IMR-90 (cell line): ENCODE data around the gene FNBP1. TPM values are rescaled to one million over a fixed set of nuclear protein-coding genes. Genes with fewer than 3 reads are reported as not detected.
A peak's percentile ranks its signal among the peaks of the same experiment; 100 is the strongest.

Source experiments
- ATAC-seq: fragments of 200-7000 bp; cut with Tn5 transposase; 2 replicates; pipeline ENCODE4 v1.9.1; 2020; ENCODE audit warnings: low read depth, mild to moderate bottlenecking, moderate library complexity
- BruUV-seq: library from RNA; stranded (reverse); fragments of 400-500 nt; replicated peaks from 2 replicates; lab custom pipeline; 2021; lab: Mats Ljungman, UMichigan
- CTCF ChIA-PET: fragments of 300-600 bp; formaldehyde crosslinking; extraction: SDS; loops from one replicate; lab custom pipeline; 2021; ENCODE audit warnings: antibody characterized with exemption; lab: Yijun Ruan, JAX
- POLR2A ChIA-PET: fragments of 300-600 bp; sonication (Branson Sonifier 250); formaldehyde crosslinking; loops from one replicate; lab custom pipeline; 2022; ENCODE audit warnings: antibody characterized with exemption; ENCODE audit not compliant: unreplicated experiment; lab: Charles Lee
- DNase-seq: peaks from one replicate; pipeline ENCODE4 v3.0.0; 2013
- H2AFZ ChIP-seq: replicated peaks from 2 replicates; pipeline ENCODE3; 2013; ENCODE audit warnings: low read length, mild to moderate bottlenecking; ENCODE audit not compliant: poor library complexity
- H2AK5ac ChIP-seq: 2 replicates; pipeline ENCODE4 v1.6.1; 2013; ENCODE audit warnings: low read depth, low read length, inconsistent platforms
- H2AK9ac ChIP-seq: replicated peaks from 2 replicates; pipeline ENCODE3; 2013; ENCODE audit warnings: mild to moderate bottlenecking, low read depth, low read length, moderate library complexity; ENCODE audit not compliant: poor library complexity
- H2BK120ac ChIP-seq: 2 replicates; pipeline ENCODE4 v1.6.1; 2013; ENCODE audit warnings: low read depth, low read length, inconsistent platforms
- H2BK15ac ChIP-seq: 3 replicates; pipeline ENCODE4 v1.6.1; 2013; ENCODE audit warnings: low read depth, low read length, inconsistent platforms
- H2BK20ac ChIP-seq: 2 replicates; pipeline ENCODE4 v1.6.1; 2013; ENCODE audit warnings: low read depth, mild to moderate bottlenecking, inconsistent platforms, low read length, moderate library complexity
- H2BK5ac ChIP-seq: 2 replicates; pipeline ENCODE4 v1.6.1; 2013; ENCODE audit warnings: mild to moderate bottlenecking, low read depth, low read length, inconsistent platforms; ENCODE audit not compliant: poor library complexity, severe bottlenecking
- H3K14ac ChIP-seq: replicated peaks from 2 replicates; pipeline ENCODE4 v1.6.1; 2013; ENCODE audit warnings: low read depth, low read length, inconsistent platforms
- H3K18ac ChIP-seq: 2 replicates; pipeline ENCODE4 v1.6.1; 2013; ENCODE audit warnings: low read depth, low read length, control low read depth
- H3K23ac ChIP-seq: 2 replicates; pipeline ENCODE4 v1.6.1; 2013; ENCODE audit warnings: low read depth, low read length, inconsistent platforms
- H3K27ac ChIP-seq: 2 replicates; pipeline ENCODE4 v1.5.1; 2013; ENCODE audit warnings: mild to moderate bottlenecking, control low read depth, low read length; ENCODE audit not compliant: insufficient read depth
- H3K27me3 ChIP-seq: 2 replicates; pipeline ENCODE4 v1.6.1; 2013; ENCODE audit warnings: low read length; ENCODE audit not compliant: control insufficient read depth, insufficient read depth
- H3K36me3 ChIP-seq: 2 replicates; pipeline ENCODE4 v1.6.1; 2013; ENCODE audit warnings: low read length, mixed read lengths; ENCODE audit not compliant: control insufficient read depth, insufficient read depth
- H3K4ac ChIP-seq: 2 replicates; pipeline ENCODE4 v1.6.1; 2013; ENCODE audit warnings: low read depth, low read length, inconsistent platforms
- H3K4me1 ChIP-seq: 2 replicates; pipeline ENCODE4 v1.6.1; 2013; ENCODE audit warnings: low read length, mixed read lengths; ENCODE audit not compliant: control insufficient read depth, insufficient read depth
- H3K4me2 ChIP-seq: 2 replicates; pipeline ENCODE4 v1.6.1; 2013; ENCODE audit warnings: low read depth, mild to moderate bottlenecking, control low read depth, low read length, moderate library complexity
- H3K4me3 ChIP-seq: 2 replicates; pipeline ENCODE4 v1.5.1; 2013; ENCODE audit warnings: low read depth, mild to moderate bottlenecking, control low read depth, low read length, moderate library complexity; ENCODE audit not compliant: insufficient read depth
- H3K56ac ChIP-seq: 2 replicates; pipeline ENCODE4 v1.6.1; 2013; ENCODE audit warnings: low read length, inconsistent platforms; ENCODE audit not compliant: insufficient read depth; ENCODE audit errors: extremely low read depth
- H3K79me1 ChIP-seq, 2 experiments: 2 replicates each; pipeline ENCODE4 v1.6.1; 2013; ENCODE audit warnings: low read length in 2 of 2, inconsistent platforms in 1 of 2, low read depth in 1 of 2
- H3K9ac ChIP-seq: 2 replicates; pipeline ENCODE4 v1.6.1; 2013; ENCODE audit warnings: low read depth, low read length, control low read depth
- H3K9me1 ChIP-seq: 2 replicates; pipeline ENCODE4 v1.6.1; 2013; ENCODE audit warnings: low read length, inconsistent platforms; ENCODE audit not compliant: insufficient read depth
- H3K9me3 ChIP-seq: 2 replicates; pipeline ENCODE4 v1.6.1; 2013; ENCODE audit warnings: low read length; ENCODE audit not compliant: control insufficient read depth, insufficient read depth
- H4K20me1 ChIP-seq: 2 replicates; pipeline ENCODE4 v1.6.1; 2013; ENCODE audit warnings: low read length, inconsistent platforms; ENCODE audit not compliant: insufficient read depth
- H4K5ac ChIP-seq: 2 replicates; pipeline ENCODE4 v1.6.1; 2013; ENCODE audit warnings: mild to moderate bottlenecking, low read depth, low read length, control low read depth
- H4K8ac ChIP-seq, 2 experiments: 2 replicates each; pipeline ENCODE4 v1.6.1; 2013; ENCODE audit warnings: low read depth in 2 of 2, low read length in 2 of 2, control low read depth in 1 of 2, inconsistent platforms in 1 of 2
- H4K91ac ChIP-seq: 2 replicates; pipeline ENCODE4 v1.6.1; 2013; ENCODE audit warnings: low read depth, low read length, inconsistent platforms; ENCODE audit not compliant: insufficient read depth
- CEBPB ChIP-seq: IDR thresholded peaks from 2 replicates; pipeline ENCODE4 v1.6.1; 2012; ENCODE audit warnings: low read depth, low read length, improper control_type of control experiment
- CTCF ChIP-seq: conservative IDR thresholded peaks from 2 replicates; pipeline ENCODE4 v1.5.1; 2012; ENCODE audit warnings: mild to moderate bottlenecking, low read depth, low read length, improper control_type of control experiment
- FOS ChIP-seq: fragments of 150-350 bp; IDR thresholded peaks from 2 replicates; pipeline ENCODE4 v1.6.1; 2016; ENCODE audit warnings: low read depth, low read length
- MXI1 ChIP-seq: IDR thresholded peaks from 2 replicates; pipeline ENCODE4 v1.6.1; 2012; ENCODE audit warnings: low read depth, mild to moderate bottlenecking, low read length, moderate library complexity, borderline replicate concordance
- NFE2L2 ChIP-seq: fragments of 150-350 bp; IDR thresholded peaks from 2 replicates; pipeline ENCODE4 v1.6.1; 2016; ENCODE audit warnings: low read depth, mild to moderate bottlenecking, low read length
- RCOR1 ChIP-seq: IDR thresholded peaks from 2 replicates; pipeline ENCODE4 v1.6.1; 2012; ENCODE audit warnings: mild to moderate bottlenecking, low read length, improper control_type of control experiment; ENCODE audit not compliant: insufficient replicate concordance
- WGBS, 2 experiments: methylation state at CpG; one replicate each; pipeline versions ENCODE4 v1.1.5 to v1.1.7; 2013; ENCODE audit warnings: missing lambda C conversion rate in 2 of 2; ENCODE audit not compliant: insufficient read length in 1 of 2; ENCODE audit errors: extremely low coverage in 2 of 2; 5-methylcytosine and 5-hydroxymethylcytosine counted together
- dilution Hi-C: fragments of 300-500 bp; cut with HindIII; formaldehyde crosslinking; loops from one replicate; pipeline ENCODE4 v1.14.3; 2018; ENCODE audit warnings: low sequenced_read_pairs; ENCODE audit not compliant: unreplicated experiment
- in situ Hi-C: fragments of 300-500 bp; cut with MboI; formaldehyde crosslinking; loops from 3 replicates; pipeline ENCODE4 v1.14.3; 2019; ENCODE audit warnings: low sequenced_read_pairs, inconsistent platforms, mixed read lengths
- intact Hi-C: fragments of 100-400 bp; cut with micrococcal nuclease; formaldehyde crosslinking; loops from 2 replicates; pipeline ENCODE4 v1.10.0; 2022
- polyA plus RNA-seq, 3 experiments: library from polyadenylated mRNA; depleted of rRNA; stranded (reverse); fragments of >200 nt; gene quantifications; 2 replicates each; pipeline ENCODE4 v1.2.3, GENCODE V29; 2012; ENCODE audit warnings: low replicate concordance in 1 of 3
- total RNA-seq: library from RNA; depleted of rRNA; stranded (reverse); fragments of >200 nt; gene quantifications from 2 replicates; pipeline ENCODE4 v1.2.3, GENCODE V29; 2012

The FNBP1 gene
- total and polyA plus RNA-seq, 2 of the 4 experiments (the other 2 are of a cell fraction), result 10.3 to 15.4 TPM

GRCh38 chr9:130026583-130027340 is 16.2 kb downstream of the FNBP1 start (continued):
- TF ChIP-seq CEBPB, result no peak

- H3K23ac ChIP-seq, result no peak overlapping the region
- dilution Hi-C loops, result no loop called here
- no peak overlapping the region for H4K5ac ChIP-seq
- H3K36me3 ChIP-seq, result no peaks in the 10 kb centered on the region
- peaks cover 2% of the 10 kb centered on the region for H3K4me1 ChIP-seq
- H3K18ac ChIP-seq, result no peak overlapping the region
- no TSS peak for BruUV-seq
- CTCF ChIA-PET, result no interaction called here
- H3K4me2 ChIP-seq, result no peak overlapping the region
- POLR2A ChIA-PET, result no interaction called here
- H3K9me1 ChIP-seq, result peaks cover 6% of the 10 kb centered on the region
- no peak overlapping the region for H2AK9ac ChIP-seq
- H3K4ac ChIP-seq, result no peak overlapping the region
- in situ Hi-C loops, result no loop called here
- whole genome bisulfite sequencing, 2 experiments, result no CpG with 5 or more reads among the region's 5 CpGs
- 0 out of 2 replicates have a peak, but pooled peaks cover 2% of the 10 kb centered on the region for H3K27me3 ChIP-seq
- H2AFZ ChIP-seq, result no peak overlapping the region
- no peak overlapping the region for H3K56ac ChIP-seq
- DNase-seq, result peak; percentile 47
- peaks cover 41% of the 10 kb centered on the region for H4K20me1 ChIP-seq
- no peak overlapping the region for H3K9ac ChIP-seq
- no peak overlapping the region for H3K4me3 ChIP-seq
- no peak overlapping the region for H4K8ac ChIP-seq
- H4K91ac ChIP-seq, result no peak overlapping the region
- H2BK20ac ChIP-seq, result no peak overlapping the region
- peaks cover 19 to 49% of the 10 kb centered on the region in 2 experiments for H3K79me1 ChIP-seq
- no peak for ATAC-seq
- H2BK15ac ChIP-seq, result no peak overlapping the region
- no peak overlapping the region for H2AK5ac ChIP-seq
- no peak overlapping the region for H2BK5ac ChIP-seq
- no peak for TF ChIP-seq RCOR1
- no peak for TF ChIP-seq NFE2L2
- no peak for TF ChIP-seq FOS
- TF ChIP-seq MXI1, result no peak
- no peak for TF ChIP-seq CTCF
- no peak overlapping the region for H3K14ac ChIP-seq
- H2BK120ac ChIP-seq, result no peak overlapping the region
- no peak overlapping the region for H3K27ac ChIP-seq
- intact Hi-C loops, result no loop called here
- H3K9me3 ChIP-seq, result peaks cover 2% of the 10 kb centered on the region; the same call in 1 of the 2 replicates
These were observed 18.4 kb downstream of the FNBP1 start for GRCh38 chr9:130024597-130024994.
